Coronary artery (tissue), 2 donors: Measurements from ENCODE around the gene TOMM20.
"Not testable (repeated sequence)": the region's sequence is repeated elsewhere in the genome, so short reads cannot be mapped to it uniquely, and the experiment has no call there.

ENCODE experiments used
- DNase-seq: peaks from one replicate; pipeline ENCODE4 v3.0.0-alpha.2; 2017; ENCODE audit warnings: low spot score
- H3K27ac ChIP-seq, 2 donors: fragments of 200-600 bp; sonication (generic); one replicate each; pipeline ENCODE4 v1.5.1; 2016 to 2019
- H3K4me3 ChIP-seq: fragments of 200-600 bp; sonication (generic); 2 replicates; pipeline ENCODE4 v1.5.1; 2016; ENCODE audit warnings: mild to moderate bottlenecking, moderate library complexity
- TF ChIP-seq, protein P1 (sequence below): fragments of 200-600 bp; sonication (generic); IDR thresholded peaks from one replicate; pipeline ENCODE4 v1.5.1; 2019; ENCODE audit warnings: antibody characterized with exemption

The TOMM20 gene

DNA sequence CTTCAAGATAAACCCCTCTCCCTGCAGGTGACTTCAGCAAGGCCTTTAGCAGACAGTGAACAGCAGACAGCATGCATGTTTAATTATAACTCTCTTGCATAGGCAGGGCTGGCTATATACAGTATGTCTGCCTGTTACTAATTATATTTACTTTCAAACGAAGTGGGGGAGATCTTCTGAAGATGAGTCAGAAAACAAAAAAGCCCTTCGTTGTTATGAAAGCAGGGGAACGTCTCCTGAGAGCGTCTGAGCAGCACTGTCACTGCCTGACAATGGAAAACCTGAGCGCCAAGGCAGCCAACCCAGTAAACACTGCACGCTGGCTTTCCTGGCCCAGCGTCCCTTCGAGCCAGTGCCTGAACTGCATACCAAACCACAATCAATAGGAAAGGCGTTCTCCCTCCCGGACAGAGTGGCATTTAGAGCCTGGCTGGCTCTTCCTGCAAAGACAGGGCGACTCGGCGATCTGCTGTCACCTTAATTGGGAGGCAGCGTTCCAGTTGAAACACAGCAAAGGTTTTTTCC, 54.1 kb downstream of the TOMM20 start:
- DNase-seq = no peak
- TF ChIP-seq, protein P1, sequence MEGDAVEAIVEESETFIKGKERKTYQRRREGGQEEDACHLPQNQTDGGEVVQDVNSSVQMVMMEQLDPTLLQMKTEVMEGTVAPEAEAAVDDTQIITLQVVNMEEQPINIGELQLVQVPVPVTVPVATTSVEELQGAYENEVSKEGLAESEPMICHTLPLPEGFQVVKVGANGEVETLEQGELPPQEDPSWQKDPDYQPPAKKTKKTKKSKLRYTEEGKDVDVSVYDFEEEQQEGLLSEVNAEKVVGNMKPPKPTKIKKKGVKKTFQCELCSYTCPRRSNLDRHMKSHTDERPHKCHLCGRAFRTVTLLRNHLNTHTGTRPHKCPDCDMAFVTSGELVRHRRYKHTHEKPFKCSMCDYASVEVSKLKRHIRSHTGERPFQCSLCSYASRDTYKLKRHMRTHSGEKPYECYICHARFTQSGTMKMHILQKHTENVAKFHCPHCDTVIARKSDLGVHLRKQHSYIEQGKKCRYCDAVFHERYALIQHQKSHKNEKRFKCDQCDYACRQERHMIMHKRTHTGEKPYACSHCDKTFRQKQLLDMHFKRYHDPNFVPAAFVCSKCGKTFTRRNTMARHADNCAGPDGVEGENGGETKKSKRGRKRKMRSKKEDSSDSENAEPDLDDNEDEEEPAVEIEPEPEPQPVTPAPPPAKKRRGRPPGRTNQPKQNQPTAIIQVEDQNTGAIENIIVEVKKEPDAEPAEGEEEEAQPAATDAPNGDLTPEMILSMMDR = no peak
- Histone ChIP-seq H3K4me3 (peak overlapping the region; percentile 27), H3K27ac (peak overlapping the region; percentile 76 to 87)

DNA sequence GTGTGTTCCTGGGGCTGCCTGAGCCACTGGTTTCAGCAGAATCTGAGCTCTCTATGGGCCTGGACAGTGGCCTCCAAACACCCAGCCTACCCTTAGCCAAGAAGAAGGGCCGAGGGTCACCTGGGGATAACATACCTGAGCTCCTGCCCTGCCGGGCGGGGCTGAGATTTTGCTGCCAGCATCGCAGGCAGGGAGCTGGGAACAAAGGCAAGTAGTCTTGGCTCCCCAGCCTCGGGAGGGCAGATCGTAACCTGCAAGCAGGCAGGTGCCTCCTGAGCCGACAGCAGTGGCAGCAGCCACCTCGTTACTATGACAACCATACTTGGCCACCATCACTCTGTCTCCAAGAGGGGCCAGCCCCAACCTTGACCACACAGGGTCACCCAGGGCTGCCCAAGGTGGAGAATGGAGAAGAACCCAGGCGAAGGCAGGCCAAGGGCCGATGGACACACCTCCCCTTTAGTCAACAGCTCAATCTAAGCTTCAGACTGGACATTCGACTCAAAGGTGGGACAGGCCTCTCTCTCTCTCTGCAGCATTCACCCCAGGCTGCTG, 54.6 kb downstream of the TOMM20 start:
- Histone ChIP-seq H3K4me3 (no peak overlapping the region), H3K27ac (peak overlapping the region; percentile 76 to 87)
- TF ChIP-seq, protein P1 = no peak
- DNase-seq = no peak

DNA sequence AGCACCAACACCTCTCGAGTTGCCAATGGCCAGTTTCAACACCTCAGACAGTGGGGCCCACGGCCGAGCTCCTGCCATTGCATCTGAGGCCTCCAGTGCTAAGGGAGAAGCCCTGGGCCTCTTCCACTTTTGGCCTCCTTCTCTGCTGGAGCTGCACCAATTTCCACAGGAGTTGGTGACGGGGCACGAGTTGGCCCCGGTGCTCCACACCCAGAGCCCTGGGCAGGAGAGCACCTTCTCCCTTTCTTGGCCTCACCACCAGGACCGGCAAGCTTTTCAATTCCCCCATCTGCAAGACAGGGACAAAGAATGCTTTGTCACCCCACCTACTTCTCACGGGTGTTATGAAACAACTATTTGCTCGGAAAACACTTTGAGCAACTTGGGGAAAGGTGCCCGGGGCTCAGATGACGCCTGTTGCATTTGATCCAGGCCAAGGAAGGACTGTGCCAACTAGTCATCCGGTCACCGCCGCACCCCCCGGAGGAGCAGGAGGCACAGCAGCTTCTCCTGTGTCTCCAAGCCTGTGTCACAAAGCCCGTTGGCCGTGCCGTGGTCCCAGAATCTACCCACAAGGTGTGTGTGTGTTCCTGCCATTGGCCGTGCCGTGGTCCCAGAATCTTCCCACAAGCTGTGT, 55.2 kb downstream of the TOMM20 start:
- Histone ChIP-seq H3K4me3 (no peak overlapping the region), H3K27ac (peak overlapping the region; percentile 76 to 87)
- TF ChIP-seq, protein P1 = no peak
- no peak for DNase-seq

DNA sequence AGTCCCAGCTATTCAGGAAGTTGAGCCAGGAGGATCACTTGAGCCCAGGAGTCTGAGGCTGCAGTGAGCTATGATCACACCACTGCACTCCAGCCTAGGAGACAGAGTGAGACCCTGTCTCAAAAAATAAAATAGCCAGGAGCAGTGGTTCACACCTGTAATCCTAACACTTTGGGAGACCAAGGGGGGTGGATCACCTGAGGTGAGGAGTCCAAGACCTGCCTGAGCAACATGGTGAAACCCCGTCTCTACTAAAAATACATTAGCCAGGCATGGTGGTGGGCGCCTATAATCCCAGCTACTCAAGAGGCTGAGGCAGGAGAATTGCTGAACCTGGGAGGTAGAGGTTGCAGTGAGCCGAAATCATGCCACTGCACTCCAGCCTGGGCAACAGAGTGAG, 56.1 kb downstream of the TOMM20 start:
- not testable (repeated sequence) for DNase-seq, H3K27ac ChIP-seq, H3K4me3 ChIP-seq

DNA sequence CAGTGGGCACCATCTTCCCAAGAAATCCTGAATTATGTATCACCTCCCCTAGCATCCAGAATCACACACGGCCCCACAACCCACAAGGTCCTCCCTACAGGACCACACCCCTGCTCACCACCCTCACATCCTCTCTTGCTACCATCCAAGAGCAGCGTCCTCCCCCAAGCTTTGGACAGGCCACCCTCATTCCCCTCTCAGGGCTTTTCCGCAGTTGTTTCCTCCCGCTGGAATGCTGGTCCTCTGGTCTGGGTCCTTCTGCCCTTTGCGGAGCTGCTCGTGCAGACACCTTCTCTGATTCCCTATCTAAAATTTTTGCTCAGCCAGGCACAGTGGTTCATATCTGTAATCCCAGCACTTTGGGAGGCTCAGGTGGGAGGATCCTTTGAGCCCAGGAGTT, 56.5 kb downstream of the TOMM20 start:
- TF ChIP-seq, protein P1 = no peak
- Histone ChIP-seq H3K27ac (no peak overlapping the region), H3K4me3 (no peak overlapping the region)
- DNase-seq = no peak

DNA sequence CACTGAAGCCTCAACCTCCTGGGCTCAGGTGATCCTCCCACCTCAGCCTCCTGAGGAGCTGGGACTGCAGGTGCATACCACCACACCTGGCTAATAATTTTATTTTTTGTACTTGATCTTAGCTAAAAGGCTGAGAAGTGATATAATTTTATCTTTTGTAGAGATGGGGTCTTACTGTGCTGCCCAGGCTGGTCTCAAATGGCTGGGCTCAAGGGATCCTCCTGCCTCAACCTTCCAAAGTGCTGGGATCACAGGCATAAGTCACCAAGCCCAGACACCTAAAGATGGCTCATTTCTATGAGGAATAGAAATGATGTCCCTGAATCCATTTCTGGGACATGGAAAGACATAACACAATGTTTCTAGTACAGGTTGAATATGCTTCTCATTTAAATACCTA, 57.8 kb downstream of the TOMM20 start:
- no peak for DNase-seq
- no peak overlapping the region for H3K4me3 ChIP-seq
- no peak overlapping the region for H3K27ac ChIP-seq
- TF ChIP-seq, protein P1 = no peak

DNA sequence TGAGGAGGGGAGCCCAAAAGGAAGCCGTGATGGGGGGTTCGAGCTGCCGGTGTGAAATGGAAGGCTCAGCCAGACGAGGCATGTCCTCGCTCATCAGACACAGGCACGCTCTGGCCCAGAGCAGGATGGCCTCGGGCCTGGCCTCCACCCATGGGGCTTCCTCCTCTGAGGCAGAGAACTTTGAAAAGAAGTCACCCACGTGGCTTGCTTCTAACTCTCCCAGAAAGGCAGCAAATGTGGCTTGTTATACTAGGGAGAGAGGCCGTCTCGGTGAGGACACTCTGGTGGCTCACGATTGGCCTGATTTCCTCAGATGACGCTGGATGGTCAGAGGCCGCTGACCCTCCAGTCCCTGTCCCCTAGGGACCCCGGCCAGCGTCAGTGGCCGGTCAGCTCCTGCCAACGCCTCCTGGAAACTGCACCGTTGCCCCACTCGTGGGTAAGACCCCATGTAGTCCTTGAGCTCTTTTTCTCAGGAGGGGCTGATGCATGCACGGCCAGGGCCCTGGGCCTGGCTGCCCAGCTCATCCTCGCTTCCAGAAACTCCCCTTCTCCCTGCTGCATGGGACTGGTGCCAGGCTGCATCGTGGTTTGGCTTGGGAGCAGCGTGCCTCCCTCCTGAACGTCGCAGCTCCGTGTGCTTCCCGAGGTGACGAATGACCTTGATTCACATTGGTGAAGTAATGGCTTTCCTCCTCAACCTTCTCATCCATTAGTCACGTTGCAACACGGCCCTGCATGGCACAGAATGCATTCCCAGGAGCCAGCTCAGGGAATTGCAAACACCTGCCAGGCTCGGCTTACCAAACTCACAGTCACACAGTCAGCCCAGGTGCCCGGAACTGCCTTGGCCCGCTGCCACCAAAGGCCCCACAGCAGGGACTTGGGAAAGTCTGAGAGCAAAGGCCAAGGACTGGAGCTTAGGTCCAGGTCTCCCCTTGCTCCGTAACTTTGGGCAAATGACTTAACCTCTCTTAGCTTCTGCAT, 58.8 kb downstream of the TOMM20 start:
- Histone ChIP-seq H3K27ac (peak overlapping the region in 1 of 2 donors; percentile 41), H3K4me3 (no peak overlapping the region)
- TF ChIP-seq, protein P1 = no peak
- no peak for DNase-seq
